Measurements from ENCODE around the gene TMTC4. TPM values are rescaled to one million over a fixed set of nuclear protein-coding genes. Genes with fewer than 3 reads are reported as not detected.

Gene TMTC4
- total RNA-seq, 1 experiment from 2014 or later: 28.1 TPM

GRCh38 chr13:100646871-100647270 is 27.7 kb downstream of the TMTC4 start:
- Histone ChIP-seq H2BK120ac (ENCODE audit: low read depth, low read length, poor library complexity, severe bottlenecking) (no peak overlapping the region), H2AFZ (ENCODE audit: low read length) (no peak overlapping the region), H3K4me2 (ENCODE audit: insufficient read depth, insufficient read length, low read length) (no peak overlapping the region), H3K9me3 (ENCODE audit: control insufficient read depth, low read depth, low read length) (no peaks in the 10 kb centered on the region), H3K23ac (ENCODE audit: insufficient read length, low read depth, low read length) (no peak overlapping the region), H3K27me3 (ENCODE audit: insufficient read depth, low read length) (no peaks in the 10 kb centered on the region), H3K18ac (ENCODE audit: insufficient read length, low read depth, low read length) (no peak overlapping the region), H2BK12ac (ENCODE audit: insufficient read length, low read depth, low read length) (no peak overlapping the region), H3K56ac (ENCODE audit: insufficient read length, low read depth, low read length) (no peak overlapping the region), H3K4ac (ENCODE audit: low read depth, low read length) (no peak overlapping the region), H3K79me2 (ENCODE audit: insufficient read depth, low read length) (no peaks in the 10 kb centered on the region), H4K20me1 (ENCODE audit: control insufficient read depth, insufficient read depth, insufficient read length) (no peaks in the 10 kb centered on the region), H3K14ac (ENCODE audit: insufficient read depth, low read length) (no peak overlapping the region), H2AK5ac (ENCODE audit: insufficient read length, low read length) (no peak overlapping the region), H4K91ac (ENCODE audit: insufficient read length, low read depth, low read length) (no peak overlapping the region), H3K4me1 (ENCODE audit: insufficient read depth, low read length) (no peaks in the 10 kb centered on the region), H3K27ac (ENCODE audit: insufficient read length, low read depth, low read length) (no peak overlapping the region), H2BK5ac (ENCODE audit: insufficient read length, low read length) (no peak overlapping the region), H4K8ac (replicated peaks; ENCODE audit: insufficient read length, low read depth, low read length) (no peak overlapping the region), H3K9ac (ENCODE audit: extremely low read depth, insufficient read length, low read length) (no peak overlapping the region), H3K79me1 (ENCODE audit: insufficient read depth, low read depth, low read length, poor library complexity, severe bottlenecking) (no peaks in the 10 kb centered on the region), H2BK15ac (ENCODE audit: low read depth, low read length) (no peak overlapping the region), H3K23me2 (ENCODE audit: insufficient read length, low read depth, low read length, poor library complexity, severe bottlenecking) (no peaks in the 10 kb centered on the region), H3T11ph (ENCODE audit: low read length) (no peak overlapping the region), H2BK20ac (ENCODE audit: low read depth, low read length, poor library complexity, severe bottlenecking) (no peak overlapping the region), H4K5ac (ENCODE audit: insufficient read length, low read depth, low read length) (no peak overlapping the region)
- no CpG with 5 or more reads among the region's 10 CpGs for WGBS (ENCODE audit: extremely low coverage, insufficient read length, low lambda C conversion rate)
- Mint-ChIP-seq H3K27me3 (ENCODE audit: low read depth) (no peaks in the 10 kb centered on the region), H3K27ac (no peak overlapping the region), H3K4me3 (no peak overlapping the region), H3K36me3 (ENCODE audit: insufficient read depth in 1 of 3, low read depth in 3 of 3) (peaks cover 13 to 36% (median 20%) of the 10 kb centered on the region in 3 experiments; a peak in 6 of 7 replicates), H3K9me3 (no peaks in the 10 kb centered on the region), H3K4me1 (no peaks in the 10 kb centered on the region; a peak in 1 of 4 replicates)
- no peak for TF ChIP-seq CTCF (conservative IDR thresholded peaks at IDR 0.05)
- DNase-seq: no peak
